Natural killer cell (primary cell): ENCODE results near the gene MPDU1. TPM values are rescaled to one million over a fixed set of nuclear protein-coding genes. Genes with fewer than 3 reads are reported as not detected.
"Not testable (repeated sequence)": the region's sequence is repeated elsewhere in the genome, so short reads cannot be mapped to it uniquely, and the experiment has no call there.

Experiments used
- ATAC-seq, 3 donors: fragments of 150-1000 bp in 2 of 3; fragments of 200-7000 bp in 1 of 3; cut with Tn5 transposase; 1 replicate in 1 of 3; 2 replicates in 2 of 3; pipeline ENCODE4 v1.10.0; 2021; ENCODE audit warnings: mild to moderate bottlenecking in 2 of 3, moderate library complexity in 2 of 3
- DNase-seq, 2 donors: peaks; one replicate each; pipeline versions ENCODE4 v3.0.0 to v3.0.0-alpha.2; 2013 to 2021; ENCODE audit warnings: mixed read lengths in 1 of 2
- H3K27ac ChIP-seq: one replicate; pipeline ENCODE4 v1.5.1; 2013; ENCODE audit warnings: mild to moderate bottlenecking, low read length
- H3K27me3 ChIP-seq: one replicate; pipeline ENCODE4 v1.6.1; 2013; ENCODE audit warnings: low read length; ENCODE audit not compliant: control insufficient read depth, insufficient read depth
- H3K36me3 ChIP-seq: one replicate; pipeline ENCODE4 v1.6.1; 2013; ENCODE audit warnings: low read length; ENCODE audit not compliant: control insufficient read depth, insufficient read depth
- H3K4me1 ChIP-seq: one replicate; pipeline ENCODE4 v1.6.1; 2013; ENCODE audit warnings: low read length; ENCODE audit not compliant: control insufficient read depth, insufficient read depth
- H3K4me3 ChIP-seq: one replicate; pipeline ENCODE4 v1.5.1; 2013; ENCODE audit warnings: low read length
- H3K9me3 ChIP-seq: one replicate; pipeline ENCODE4 v1.6.1; 2013; ENCODE audit warnings: low read length; ENCODE audit not compliant: control insufficient read depth, insufficient read depth
- H3K27ac Mint-ChIP-seq, 2 donors: one replicate each; pipeline ENCODE4 v1.8.0; 2022; ENCODE audit warnings: mild to moderate bottlenecking in 2 of 2, mixed read lengths in 2 of 2, moderate library complexity in 1 of 2
- H3K27me3 Mint-ChIP-seq, 2 donors: one replicate each; pipeline ENCODE4 v1.8.0; 2022; ENCODE audit warnings: low read depth in 2 of 2, mixed read lengths in 2 of 2
- H3K36me3 Mint-ChIP-seq: one replicate; pipeline ENCODE4 v1.8.0; 2022; ENCODE audit warnings: mixed read lengths
- H3K4me1 Mint-ChIP-seq, 2 donors: one replicate each; pipeline ENCODE4 v1.8.0; 2022; ENCODE audit warnings: mixed read lengths in 2 of 2
- H3K4me3 Mint-ChIP-seq: one replicate; pipeline ENCODE4 v1.8.0; 2022; ENCODE audit warnings: mild to moderate bottlenecking, moderate library complexity, mixed read lengths
- H3K9me3 Mint-ChIP-seq, 2 donors: one replicate each; pipeline ENCODE4 v1.8.0; 2022; ENCODE audit warnings: mixed read lengths in 2 of 2
- WGBS: methylation state at CpG from one replicate; pipeline ENCODE4 v1.1.7; 2013; ENCODE audit warnings: missing lambda C conversion rate; ENCODE audit not compliant: insufficient coverage; 5-methylcytosine and 5-hydroxymethylcytosine counted together
- intact Hi-C: fragments of 100-400 bp; cut with micrococcal nuclease; formaldehyde crosslinking; loops from one replicate; pipeline ENCODE4 v1.14.2; 2022
- total RNA-seq, 4 donors: library from RNA; stranded (reverse); fragments of 120-200 nt in 1 of 4; gene quantifications; one replicate each; pipeline versions ENCODE4 v1.2.3 to v1.2.4, GENCODE V29; 2013 to 2022
- TF ChIP-seq, protein P1 (sequence below): fragments of 200-600 bp; IDR thresholded peaks from one replicate; pipeline ENCODE4 v1.8.0; 2022; ENCODE audit warnings: antibody characterized with exemption

The MPDU1 gene
- total RNA-seq, 3 donors from 2014 or later (not counting 1 experiment from before 2014, with no cell fraction given) = 26.3 to 29.2 (median 27.1) TPM

DNA sequence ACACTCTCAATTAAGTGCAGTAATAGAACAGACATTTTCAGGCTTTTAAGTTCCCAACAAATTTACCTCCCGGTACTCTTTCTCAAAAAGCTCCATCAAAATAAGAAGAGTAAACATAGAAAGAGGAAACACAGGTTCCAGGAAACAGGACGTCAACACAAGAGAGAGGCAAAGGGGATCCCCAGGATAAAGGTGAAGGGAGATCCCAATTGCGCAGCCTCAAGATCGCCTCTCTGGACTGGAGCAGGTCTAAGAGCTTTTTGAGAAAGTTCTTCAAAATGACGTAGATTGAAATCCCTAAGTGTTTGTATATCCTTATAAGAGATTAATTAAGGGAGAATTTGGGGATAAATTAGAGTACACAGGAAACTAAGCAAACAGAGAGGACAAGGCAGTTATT, 35.0 kb downstream of the MPDU1 start:
- H3K36me3 ChIP-seq = no peaks in the 10 kb centered on the region
- no peaks in the 10 kb centered on the region for H3K9me3 Mint-ChIP-seq
- ATAC-seq = no peak
- H3K27ac Mint-ChIP-seq = no peak overlapping the region
- intact Hi-C loops = no loop called here
- peaks cover 5 to 12% of the 10 kb centered on the region in 2 donors for H3K4me1 Mint-ChIP-seq
- H3K4me3 ChIP-seq = no peak overlapping the region
- H3K27me3 Mint-ChIP-seq = no peaks in the 10 kb centered on the region
- no peak overlapping the region for H3K4me3 Mint-ChIP-seq
- DNase-seq = no peak
- TF ChIP-seq, protein P1, sequence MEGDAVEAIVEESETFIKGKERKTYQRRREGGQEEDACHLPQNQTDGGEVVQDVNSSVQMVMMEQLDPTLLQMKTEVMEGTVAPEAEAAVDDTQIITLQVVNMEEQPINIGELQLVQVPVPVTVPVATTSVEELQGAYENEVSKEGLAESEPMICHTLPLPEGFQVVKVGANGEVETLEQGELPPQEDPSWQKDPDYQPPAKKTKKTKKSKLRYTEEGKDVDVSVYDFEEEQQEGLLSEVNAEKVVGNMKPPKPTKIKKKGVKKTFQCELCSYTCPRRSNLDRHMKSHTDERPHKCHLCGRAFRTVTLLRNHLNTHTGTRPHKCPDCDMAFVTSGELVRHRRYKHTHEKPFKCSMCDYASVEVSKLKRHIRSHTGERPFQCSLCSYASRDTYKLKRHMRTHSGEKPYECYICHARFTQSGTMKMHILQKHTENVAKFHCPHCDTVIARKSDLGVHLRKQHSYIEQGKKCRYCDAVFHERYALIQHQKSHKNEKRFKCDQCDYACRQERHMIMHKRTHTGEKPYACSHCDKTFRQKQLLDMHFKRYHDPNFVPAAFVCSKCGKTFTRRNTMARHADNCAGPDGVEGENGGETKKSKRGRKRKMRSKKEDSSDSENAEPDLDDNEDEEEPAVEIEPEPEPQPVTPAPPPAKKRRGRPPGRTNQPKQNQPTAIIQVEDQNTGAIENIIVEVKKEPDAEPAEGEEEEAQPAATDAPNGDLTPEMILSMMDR = no peak
- peaks cover 12% of the 10 kb centered on the region for H3K4me1 ChIP-seq
- WGBS = 84% methylated on average over 4 of the region's 5 CpGs
- no peak overlapping the region for H3K27ac ChIP-seq
- no peaks in the 10 kb centered on the region for H3K9me3 ChIP-seq
- no peaks in the 10 kb centered on the region for H3K27me3 ChIP-seq
- H3K36me3 Mint-ChIP-seq = no peaks in the 10 kb centered on the region

DNA sequence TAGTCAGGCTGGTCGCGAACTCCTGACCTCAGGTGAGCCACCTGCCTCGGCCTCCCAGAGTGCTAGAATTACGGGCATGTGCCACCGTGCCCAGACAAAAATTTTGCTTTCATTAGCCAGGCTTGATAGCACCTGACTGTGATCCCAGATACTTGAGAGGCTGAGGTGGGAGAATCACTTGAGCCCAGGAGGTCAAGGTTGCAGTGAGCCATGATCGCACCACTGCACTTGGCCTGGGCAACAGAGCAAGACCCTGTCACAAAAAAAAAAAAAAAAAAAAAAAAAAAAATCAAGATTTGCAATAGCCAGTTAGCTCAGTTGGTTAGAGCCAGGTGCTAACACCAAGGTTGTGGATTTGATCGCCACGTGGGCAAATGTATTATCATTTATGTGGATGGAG, 37.2 kb downstream of the MPDU1 start:
- Histone ChIP-seq H3K27me3 (no peaks in the 10 kb centered on the region), H3K27ac (no peak overlapping the region), H3K36me3 (no peaks in the 10 kb centered on the region), H3K4me1 (no peaks in the 10 kb centered on the region), H3K9me3 (no peaks in the 10 kb centered on the region), H3K4me3 (no peak overlapping the region)
- DNase-seq = no peak
- WGBS = 94% methylated on average over 8 of the region's 8 CpGs
- Mint-ChIP-seq H3K27me3 (no peaks in the 10 kb centered on the region), H3K9me3 (no peaks in the 10 kb centered on the region), H3K4me1 (no peaks in the 10 kb centered on the region), H3K36me3 (no peaks in the 10 kb centered on the region), H3K27ac (no peak overlapping the region), H3K4me3 (no peak overlapping the region)
- intact Hi-C loops = no loop called here
- TF ChIP-seq, protein P1 = no peak
- ATAC-seq = no peak

DNA sequence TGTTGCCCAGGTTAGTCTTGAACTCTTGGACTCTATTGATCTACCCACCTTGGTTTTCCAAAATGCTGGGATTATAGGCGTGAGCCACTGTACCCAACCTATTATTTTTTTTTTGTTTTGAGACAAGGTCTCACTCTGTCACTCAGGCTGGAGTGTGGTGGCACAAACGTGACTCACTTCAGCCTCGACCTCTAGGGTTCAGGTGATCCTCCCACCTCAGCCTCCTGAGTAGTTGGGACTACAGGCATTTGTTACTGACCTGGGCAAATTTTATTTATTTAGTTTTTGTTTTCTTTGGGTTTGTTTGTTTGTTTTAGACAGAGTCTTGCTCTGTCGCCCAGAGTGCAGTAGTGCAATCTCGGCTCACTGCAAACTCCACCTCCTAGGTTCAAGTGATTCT, 40.0 kb downstream of the MPDU1 start:
- Mint-ChIP-seq H3K4me1 (peaks cover 12 to 14% of the 10 kb centered on the region in 2 donors), H3K9me3 (no peaks in the 10 kb centered on the region), H3K27me3 (no peaks in the 10 kb centered on the region), H3K4me3 (no peak overlapping the region), H3K27ac (no peak overlapping the region), H3K36me3 (no peaks in the 10 kb centered on the region)
- WGBS = 85% methylated on average over 5 of the region's 5 CpGs
- Histone ChIP-seq H3K4me1 (peaks cover 17% of the 10 kb centered on the region), H3K9me3 (no peaks in the 10 kb centered on the region), H3K36me3 (peaks cover 2% of the 10 kb centered on the region), H3K27me3 (no peaks in the 10 kb centered on the region), H3K27ac (no peak overlapping the region), H3K4me3 (no peak overlapping the region)
- DNase-seq (no peak), ATAC-seq (no peak)
- TF ChIP-seq, protein P1 = no peak
- intact Hi-C loops = no loop called here

DNA sequence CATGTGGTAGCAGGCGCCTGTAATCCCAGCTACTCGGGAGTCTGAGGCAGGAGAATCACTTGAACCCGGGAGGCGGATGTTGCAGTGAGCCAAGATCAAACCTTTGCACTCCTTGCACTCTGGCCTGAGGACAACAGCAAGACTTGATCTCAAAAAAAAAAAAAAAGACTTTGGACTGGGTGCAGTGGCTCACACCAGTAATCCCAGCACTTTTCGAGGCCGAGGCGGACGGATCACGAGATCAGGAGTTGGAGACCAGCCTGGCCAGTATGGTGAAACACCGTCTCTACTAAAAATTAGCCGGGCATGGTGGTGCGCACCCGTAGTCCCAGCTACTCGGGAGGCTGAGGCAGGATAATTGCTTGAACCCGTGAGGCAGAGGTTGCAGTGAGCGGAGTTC, 42.1 kb downstream of the MPDU1 start:
- H3K4me1 ChIP-seq = peaks cover 17% of the 10 kb centered on the region
- H3K4me3 ChIP-seq, H3K27ac ChIP-seq, H3K9me3 Mint-ChIP-seq, H3K27me3 ChIP-seq, H3K36me3 Mint-ChIP-seq, H3K4me3 Mint-ChIP-seq, H3K27me3 Mint-ChIP-seq, intact Hi-C loops, H3K9me3 ChIP-seq, ATAC-seq, DNase-seq, H3K36me3 ChIP-seq, H3K27ac Mint-ChIP-seq: not testable (repeated sequence)
- 98% methylated on average over 16 of the region's 16 CpGs for WGBS
- H3K4me1 Mint-ChIP-seq = peaks cover 12 to 14% of the 10 kb centered on the region in 2 donors
